MM.1S (cell line): Measurements from ENCODE around the gene OR2T34.

Experiments used
- DNase-seq: peaks from one replicate; pipeline ENCODE4 v3.0.0-alpha.2; 2015
- H2AFZ ChIP-seq: fragments of 300-600 bp; sonication (generic); 2 replicates; pipeline ENCODE4 v1.6.0; 2016; ENCODE audit warnings: antibody characterized with exemption, low read length
- H3F3A ChIP-seq: fragments of 300-600 bp; sonication (generic); 2 replicates; pipeline ENCODE4 v1.6.1; 2016; ENCODE audit warnings: mild to moderate bottlenecking, antibody characterized with exemption, low read length, moderate library complexity, mixed read lengths; ENCODE audit not compliant: insufficient read depth
- H3K27ac ChIP-seq: fragments of 300-600 bp; sonication (generic); 2 replicates; pipeline ENCODE4 v1.5.1; 2016; ENCODE audit warnings: mild to moderate bottlenecking, low read length
- H3K27me3 ChIP-seq: fragments of 300-600 bp; sonication (generic); replicated peaks from 2 replicates; pipeline ENCODE4 v1.6.0; 2016; ENCODE audit warnings: low read length; ENCODE audit not compliant: insufficient read depth
- H3K36me3 ChIP-seq: fragments of 300-600 bp; sonication (generic); replicated peaks from 2 replicates; pipeline ENCODE4 v1.6.1; 2016; ENCODE audit warnings: mild to moderate bottlenecking, low read length, mixed read lengths; ENCODE audit not compliant: insufficient read depth
- H3K4me1 ChIP-seq: fragments of 300-600 bp; sonication (generic); 2 replicates; pipeline ENCODE4 v1.6.1; 2016; ENCODE audit warnings: low read length, mixed read lengths
- H3K4me2 ChIP-seq: fragments of 300-600 bp; sonication (generic); 2 replicates; pipeline ENCODE4 v1.6.0; 2016; ENCODE audit warnings: low read depth, low read length
- H3K4me3 ChIP-seq: fragments of 300-600 bp; sonication (generic); 2 replicates; pipeline ENCODE4 v1.5.1; 2016; ENCODE audit warnings: low read length, mixed read lengths
- H3K79me2 ChIP-seq: fragments of 300-600 bp; sonication (generic); 2 replicates; pipeline ENCODE4 v1.6.1; 2016; ENCODE audit warnings: mixed run types, low read length, mixed read lengths
- H3K9ac ChIP-seq: fragments of 300-600 bp; sonication (generic); 2 replicates; pipeline ENCODE4 v1.6.1; 2016; ENCODE audit warnings: low read length, mixed read lengths
- H3K9me2 ChIP-seq: fragments of 300-600 bp; sonication (generic); replicated peaks from 2 replicates; pipeline ENCODE4 v1.6.1; 2016; ENCODE audit warnings: mild to moderate bottlenecking, low read length, mixed read lengths; ENCODE audit not compliant: insufficient read depth
- H3K9me3 ChIP-seq: fragments of 300-600 bp; sonication (generic); replicated peaks from 2 replicates; pipeline ENCODE4 v1.6.1; 2016; ENCODE audit warnings: mild to moderate bottlenecking, low read length, mixed read lengths; ENCODE audit not compliant: insufficient read depth
- H4K20me1 ChIP-seq: fragments of 300-600 bp; sonication (generic); 2 replicates; pipeline ENCODE4 v1.6.1; 2016; ENCODE audit warnings: mild to moderate bottlenecking, low read length, moderate library complexity, mixed read lengths; ENCODE audit not compliant: insufficient read depth
- EZH2 ChIP-seq: fragments of 300-600 bp; sonication (generic); optimal IDR thresholded peaks from 2 replicates; pipeline ENCODE3; 2017; ENCODE audit warnings: low read depth, mild to moderate bottlenecking, antibody characterized with exemption, low read length, mixed read lengths
- EZH2phosphoT487 ChIP-seq: fragments of 300-600 bp; sonication (generic); IDR thresholded peaks from 2 replicates; pipeline ENCODE4 v1.6.1; 2018; ENCODE audit warnings: antibody characterized with exemption, low read length
- TF ChIP-seq, protein P1 (sequence below): fragments of 300-600 bp; sonication (generic); IDR thresholded peaks from 2 replicates; pipeline ENCODE4 v1.5.1; 2016; ENCODE audit warnings: antibody characterized with exemption, low read length, mixed read lengths

Gene OR2T34

DNA sequence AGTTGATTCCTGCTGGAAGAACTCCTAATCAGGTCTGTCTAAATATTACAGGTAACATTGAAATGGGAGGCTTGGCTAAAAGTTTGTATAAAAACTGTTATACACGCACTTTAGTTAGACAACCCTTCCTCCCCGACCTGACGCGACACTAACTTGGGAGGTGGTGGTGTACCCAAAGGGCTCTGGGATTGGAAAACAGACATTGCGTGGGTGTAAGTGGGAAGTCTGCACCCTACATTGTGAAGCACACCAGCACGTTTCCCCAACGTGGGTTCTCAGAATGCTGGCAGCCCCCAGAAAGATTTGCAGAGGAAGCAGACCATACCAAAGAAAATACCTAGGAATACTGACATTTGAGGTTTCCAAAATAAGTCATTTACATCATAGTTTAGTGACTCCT lies 43.6 kb upstream of the OR2T34 start:
- Histone ChIP-seq H3K79me2 (no peaks in the 10 kb centered on the region), H4K20me1 (no peaks in the 10 kb centered on the region), H3K9ac (no peak overlapping the region), H3K27ac (no peak overlapping the region), H3K27me3 (no peaks in the 10 kb centered on the region), H3K9me3 (no peaks in the 10 kb centered on the region), H3K4me3 (no peak overlapping the region), H3F3A (no peaks in the 10 kb centered on the region), H3K9me2 (no peaks in the 10 kb centered on the region), H2AFZ (no peak overlapping the region), H3K4me1 (peaks cover 5% of the 10 kb centered on the region; the same call in 1 of the 2 replicates), H3K36me3 (no peaks in the 10 kb centered on the region), H3K4me2 (no peak overlapping the region)
- TF ChIP-seq, protein P1, sequence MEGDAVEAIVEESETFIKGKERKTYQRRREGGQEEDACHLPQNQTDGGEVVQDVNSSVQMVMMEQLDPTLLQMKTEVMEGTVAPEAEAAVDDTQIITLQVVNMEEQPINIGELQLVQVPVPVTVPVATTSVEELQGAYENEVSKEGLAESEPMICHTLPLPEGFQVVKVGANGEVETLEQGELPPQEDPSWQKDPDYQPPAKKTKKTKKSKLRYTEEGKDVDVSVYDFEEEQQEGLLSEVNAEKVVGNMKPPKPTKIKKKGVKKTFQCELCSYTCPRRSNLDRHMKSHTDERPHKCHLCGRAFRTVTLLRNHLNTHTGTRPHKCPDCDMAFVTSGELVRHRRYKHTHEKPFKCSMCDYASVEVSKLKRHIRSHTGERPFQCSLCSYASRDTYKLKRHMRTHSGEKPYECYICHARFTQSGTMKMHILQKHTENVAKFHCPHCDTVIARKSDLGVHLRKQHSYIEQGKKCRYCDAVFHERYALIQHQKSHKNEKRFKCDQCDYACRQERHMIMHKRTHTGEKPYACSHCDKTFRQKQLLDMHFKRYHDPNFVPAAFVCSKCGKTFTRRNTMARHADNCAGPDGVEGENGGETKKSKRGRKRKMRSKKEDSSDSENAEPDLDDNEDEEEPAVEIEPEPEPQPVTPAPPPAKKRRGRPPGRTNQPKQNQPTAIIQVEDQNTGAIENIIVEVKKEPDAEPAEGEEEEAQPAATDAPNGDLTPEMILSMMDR, result no peak
- TF ChIP-seq EZH2 (no peak), EZH2phosphoT487 (no peak)
- no peak for DNase-seq

DNA sequence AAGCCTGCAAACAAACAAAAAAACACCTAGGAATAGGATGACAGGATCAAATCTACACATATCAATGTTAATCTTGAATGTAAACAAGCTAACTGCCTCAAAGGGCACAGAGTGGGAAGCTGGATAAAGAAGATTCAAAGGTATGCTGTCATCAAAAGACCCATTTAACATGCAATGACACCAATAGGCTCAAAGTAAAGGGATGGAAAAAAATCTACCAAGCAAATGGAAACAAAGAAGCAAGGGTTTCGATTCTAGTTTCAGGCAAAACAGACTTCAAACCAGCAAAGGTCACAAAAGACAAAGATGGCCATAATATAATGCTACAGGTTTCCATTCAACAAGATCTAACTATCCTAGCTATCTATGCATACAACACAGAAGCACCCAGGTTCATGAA lies 39.2 kb upstream of the OR2T34 start:
- H3K4me1 ChIP-seq, result peaks cover 8% of the 10 kb centered on the region; the same call in 1 of the 2 replicates
- no peaks in the 10 kb centered on the region for H3K36me3 ChIP-seq
- H4K20me1 ChIP-seq, result no peaks in the 10 kb centered on the region
- TF ChIP-seq EZH2 (no peak), EZH2phosphoT487 (no peak)
- TF ChIP-seq, protein P1, result no peak
- peak; percentile 51 for DNase-seq
- peak overlapping the region; percentile 13; the same call in 1 of the 2 replicates for H3K4me2 ChIP-seq
- H2AFZ ChIP-seq, result no peak overlapping the region
- H3K9me3 ChIP-seq, result no peaks in the 10 kb centered on the region
- no peaks in the 10 kb centered on the region for H3K79me2 ChIP-seq
- no peaks in the 10 kb centered on the region for H3F3A ChIP-seq
- no peak overlapping the region for H3K4me3 ChIP-seq
- H3K9me2 ChIP-seq, result no peaks in the 10 kb centered on the region
- H3K27ac ChIP-seq, result no peak overlapping the region
- H3K27me3 ChIP-seq, result no peaks in the 10 kb centered on the region
- no peak overlapping the region for H3K9ac ChIP-seq

DNA sequence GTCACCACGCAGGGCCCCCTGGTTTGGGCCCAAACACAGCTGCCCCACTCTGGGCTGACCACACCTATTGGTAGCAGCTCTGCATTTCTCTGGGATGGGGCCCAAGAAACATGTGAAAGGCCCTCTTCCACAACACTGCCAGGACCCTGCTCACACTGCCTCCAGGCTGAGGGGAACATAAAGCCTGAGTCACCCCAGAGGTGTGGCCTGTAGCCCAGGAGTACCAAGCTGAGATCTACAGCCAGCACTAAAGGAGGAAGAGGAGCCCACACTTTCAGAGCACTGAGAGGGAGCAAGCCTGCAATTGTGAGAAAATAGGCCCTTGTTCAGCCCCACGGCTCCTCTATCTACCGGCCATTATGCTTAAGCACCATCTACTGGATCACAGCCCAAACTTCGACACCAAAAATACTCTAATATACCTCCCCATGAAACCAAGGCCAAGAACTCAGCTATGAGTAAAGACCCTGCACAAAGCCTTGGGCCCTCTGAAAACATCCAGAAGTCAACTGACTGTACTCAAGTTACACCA lies 37.4 kb upstream of the OR2T34 start:
- Histone ChIP-seq H3K4me3 (no peak overlapping the region), H3K36me3 (no peaks in the 10 kb centered on the region), H3F3A (no peaks in the 10 kb centered on the region), H2AFZ (no peak overlapping the region), H3K9me3 (no peaks in the 10 kb centered on the region), H3K79me2 (no peaks in the 10 kb centered on the region), H3K27ac (no peak overlapping the region), H3K27me3 (no peaks in the 10 kb centered on the region), H3K9me2 (no peaks in the 10 kb centered on the region), H3K9ac (no peak overlapping the region), H3K4me2 (no peak overlapping the region), H3K4me1 (peaks cover 8% of the 10 kb centered on the region; the same call in 1 of the 2 replicates), H4K20me1 (no peaks in the 10 kb centered on the region)
- no peak for DNase-seq
- TF ChIP-seq EZH2phosphoT487 (no peak), EZH2 (no peak)
- TF ChIP-seq, protein P1, result no peak
